ENCODE measurements around the gene RBL1. TPM values are rescaled to one million over a fixed set of nuclear protein-coding genes. Genes with fewer than 3 reads are reported as not detected.

RBL1 gene
- total and polyA plus RNA-seq, 7 donors: 0.82 to 10.7 (median 4.0) TPM

DNA sequence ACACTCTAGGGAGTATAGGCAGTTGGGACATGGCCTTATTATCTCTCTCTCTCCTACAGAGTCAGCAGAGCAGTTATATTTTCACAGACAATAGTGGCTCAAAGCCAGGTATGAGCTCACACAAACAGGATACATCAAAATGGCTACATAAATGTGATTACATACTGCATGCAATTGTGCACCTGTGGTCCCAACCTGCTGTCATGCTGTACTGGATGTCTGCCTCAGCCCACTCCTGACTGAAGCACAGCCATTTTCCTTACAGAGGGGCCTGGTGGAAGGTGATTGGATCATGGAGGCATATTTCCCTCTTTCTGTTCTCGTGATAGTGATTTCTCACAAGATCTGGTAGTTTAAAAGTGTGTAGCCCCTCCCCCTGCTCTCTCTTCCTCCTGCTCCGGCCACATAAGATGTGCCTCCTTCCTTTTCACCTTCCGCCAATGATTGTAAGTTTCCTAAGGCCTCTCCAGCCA, 107.3 kb downstream of the RBL1 start:
- H3K9me3 ChIP-seq: no peaks in the 10 kb centered on the region
- TF ChIP-seq, protein P1, sequence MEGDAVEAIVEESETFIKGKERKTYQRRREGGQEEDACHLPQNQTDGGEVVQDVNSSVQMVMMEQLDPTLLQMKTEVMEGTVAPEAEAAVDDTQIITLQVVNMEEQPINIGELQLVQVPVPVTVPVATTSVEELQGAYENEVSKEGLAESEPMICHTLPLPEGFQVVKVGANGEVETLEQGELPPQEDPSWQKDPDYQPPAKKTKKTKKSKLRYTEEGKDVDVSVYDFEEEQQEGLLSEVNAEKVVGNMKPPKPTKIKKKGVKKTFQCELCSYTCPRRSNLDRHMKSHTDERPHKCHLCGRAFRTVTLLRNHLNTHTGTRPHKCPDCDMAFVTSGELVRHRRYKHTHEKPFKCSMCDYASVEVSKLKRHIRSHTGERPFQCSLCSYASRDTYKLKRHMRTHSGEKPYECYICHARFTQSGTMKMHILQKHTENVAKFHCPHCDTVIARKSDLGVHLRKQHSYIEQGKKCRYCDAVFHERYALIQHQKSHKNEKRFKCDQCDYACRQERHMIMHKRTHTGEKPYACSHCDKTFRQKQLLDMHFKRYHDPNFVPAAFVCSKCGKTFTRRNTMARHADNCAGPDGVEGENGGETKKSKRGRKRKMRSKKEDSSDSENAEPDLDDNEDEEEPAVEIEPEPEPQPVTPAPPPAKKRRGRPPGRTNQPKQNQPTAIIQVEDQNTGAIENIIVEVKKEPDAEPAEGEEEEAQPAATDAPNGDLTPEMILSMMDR (IDR thresholded peaks at IDR 0.05): no peak
- intact Hi-C loops (cut with DNase I): no loop called here
- ATAC-seq (no peak), DNase-seq (no peak)
- no peak overlapping the region for H3K27ac ChIP-seq
- no peak overlapping the region for H3K4me3 ChIP-seq
- WGBS, 3 donors: 62 to 88% (median 69%) methylated on average over 3 of the region's 3 CpGs
- no peaks in the 10 kb centered on the region for H3K4me1 ChIP-seq
- no peaks in the 10 kb centered on the region for H3K36me3 ChIP-seq (ENCODE audit: insufficient read depth in 1 of 2, low read depth in 1 of 2)
- no peaks in the 10 kb centered on the region for H3K27me3 ChIP-seq (ENCODE audit: insufficient read depth in 3 of 3, low read length in 2 of 3)

GRCh38 chr20:36984257-36984638, 111.5 kb downstream of the RBL1 start:
- no peaks in the 10 kb centered on the region for H3K4me1 ChIP-seq
- no peaks in the 10 kb centered on the region for H3K27me3 ChIP-seq (ENCODE audit: insufficient read depth in 3 of 3, low read length in 2 of 3)
- no peaks in the 10 kb centered on the region for H3K36me3 ChIP-seq (ENCODE audit: insufficient read depth in 1 of 2, low read depth in 1 of 2)
- no peaks in the 10 kb centered on the region for H3K9me3 ChIP-seq
- DNase-seq (no peak), ATAC-seq (no peak)
- WGBS, 3 donors: 26 to 47% (median 36%) methylated on average over 6 of the region's 6 CpGs
- H3K27ac ChIP-seq: no peak overlapping the region
- TF ChIP-seq, protein P1 (IDR thresholded peaks at IDR 0.05): no peak
- intact Hi-C loops (cut with DNase I): no loop called here
- no peak overlapping the region for H3K4me3 ChIP-seq

DNA sequence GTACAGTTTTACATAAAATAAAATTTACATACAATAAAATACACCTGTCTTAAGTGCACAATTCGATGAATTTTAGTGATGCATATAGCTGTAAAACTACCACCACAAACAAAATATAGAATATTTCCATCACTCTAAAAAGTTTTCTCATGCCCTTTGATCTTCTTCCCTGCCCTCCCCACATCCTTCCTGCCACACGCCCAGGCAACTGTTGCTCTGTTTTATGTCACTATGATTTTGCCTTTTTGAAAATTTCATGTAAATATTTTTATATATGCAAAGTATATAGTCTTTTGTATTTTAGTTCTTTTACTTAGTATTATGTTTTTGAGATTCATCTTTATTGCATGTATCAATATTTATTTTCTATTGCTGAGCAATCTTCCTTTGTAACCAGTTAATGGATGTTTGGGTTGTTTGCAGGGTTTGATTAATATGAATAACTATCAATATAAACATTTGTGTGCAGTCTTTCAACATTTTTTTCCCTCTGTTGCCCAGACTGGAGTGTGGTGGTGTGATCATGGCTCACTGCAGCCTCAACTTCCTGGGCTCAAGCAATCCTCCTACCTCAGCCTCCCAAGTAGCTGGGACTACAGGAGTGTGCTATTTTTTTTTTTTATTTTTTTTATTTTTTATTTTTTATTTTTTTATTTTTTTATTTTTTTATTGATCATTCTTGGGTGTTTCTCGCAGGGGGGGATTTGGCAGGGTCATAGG, 120.5 kb downstream of the RBL1 start:
- no peak for DNase-seq
- H3K27ac ChIP-seq: no peak overlapping the region
- WGBS, 3 donors: 62 to 66% (median 66%) methylated on average over 3 of the region's 3 CpGs

GRCh38 chr20:36974660-36975059, 121.1 kb downstream of the RBL1 start:
- no peak for DNase-seq
- H3K27me3 ChIP-seq (ENCODE audit: insufficient read depth in 3 of 3, low read length in 2 of 3): no peaks in the 10 kb centered on the region
- TF ChIP-seq, protein P1 (IDR thresholded peaks at IDR 0.05): no peak
- intact Hi-C loops (cut with DNase I): no loop called here
- no peaks in the 10 kb centered on the region for H3K4me1 ChIP-seq
- H3K36me3 ChIP-seq (ENCODE audit: insufficient read depth in 1 of 2, low read depth in 1 of 2): no peaks in the 10 kb centered on the region
- H3K9me3 ChIP-seq: no peaks in the 10 kb centered on the region
- H3K27ac ChIP-seq: no peak overlapping the region
- no peak overlapping the region for H3K4me3 ChIP-seq
- 92 to 94% (median 93%) methylated on average over 3 of the region's 3 CpGs for WGBS, 3 donors
- ATAC-seq: no peak

More for the DNA sequence above, 120.5 kb downstream of the RBL1 start:
- Histone ChIP-seq H3K27me3 (ENCODE audit: insufficient read depth in 3 of 3, low read length in 2 of 3) (no peaks in the 10 kb centered on the region), H3K4me1 (no peaks in the 10 kb centered on the region), H3K36me3 (ENCODE audit: insufficient read depth in 1 of 2, low read depth in 1 of 2) (no peaks in the 10 kb centered on the region), H3K9me3 (no peaks in the 10 kb centered on the region), H3K4me3 (no peak overlapping the region)
- ATAC-seq: no peak
- TF ChIP-seq, protein P1 (IDR thresholded peaks at IDR 0.05): no peak
- intact Hi-C loops (cut with DNase I): no loop called here

DNA sequence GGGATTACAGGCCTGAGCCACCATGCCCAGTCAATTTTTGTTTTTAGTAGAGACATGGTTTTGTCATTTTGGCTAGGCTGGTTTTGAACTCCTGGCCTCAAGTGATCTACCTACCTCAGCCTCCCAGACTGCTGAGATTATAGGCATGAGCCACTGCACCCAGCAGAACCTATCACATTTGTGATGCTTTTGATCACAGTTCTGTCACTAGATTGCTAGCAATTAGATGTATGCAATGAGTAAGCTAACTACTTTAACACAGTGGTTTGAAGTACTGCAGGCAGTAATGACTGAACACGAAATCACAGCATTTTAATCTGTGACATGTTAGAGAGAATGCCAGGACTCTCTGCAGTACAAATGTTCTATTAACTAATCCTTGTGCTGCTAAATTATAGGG, 124.7 kb downstream of the RBL1 start:
- Histone ChIP-seq H3K36me3 (ENCODE audit: insufficient read depth in 1 of 2, low read depth in 1 of 2) (no peaks in the 10 kb centered on the region), H3K27me3 (ENCODE audit: insufficient read depth in 3 of 3, low read length in 2 of 3) (no peaks in the 10 kb centered on the region), H3K4me3 (no peak overlapping the region), H3K27ac (no peak overlapping the region), H3K4me1 (no peaks in the 10 kb centered on the region), H3K9me3 (no peaks in the 10 kb centered on the region)
- DNase-seq (no peak), ATAC-seq (no peak)
- TF ChIP-seq, protein P1 (IDR thresholded peaks at IDR 0.05): no peak
- WGBS, 3 donors: 58 to 60% (median 59%) methylated on average over 1 of the region's 1 CpG
- intact Hi-C loops (cut with DNase I): no loop called here

Measured in psoas muscle (tissue), 8 donors.